A549 (cell line): Measurements from ENCODE around the gene CEP192. TPM values are rescaled to one million over a fixed set of nuclear protein-coding genes. Genes with fewer than 3 reads are reported as not detected.

Experiments
- ATAC-seq, 2 experiments: fragments of 200-7000 bp in 1 of 2; fragments of >200 bp in 1 of 2; cut with Nextera tagmentation in 1 of 2; cut with Tn5 transposase in 1 of 2; 3 replicates each; pipeline versions ENCODE4 v1.8.0 to v1.9.1; 2018 to 2020; ENCODE audit warnings: mild to moderate bottlenecking in 1 of 2, moderate library complexity in 1 of 2
- CTCF ChIA-PET: fragments of 300-600 bp; sonication (Branson Sonifier 250); formaldehyde crosslinking; extraction: SDS; loops from one replicate; lab custom pipeline; 2021; ENCODE audit warnings: antibody characterized with exemption, inconsistent platforms; lab: Yijun Ruan, JAX
- POLR2A ChIA-PET: fragments of 350-600 bp; formaldehyde crosslinking; extraction: SDS; loops from one replicate; lab custom pipeline; 2021; ENCODE audit warnings: antibody characterized with exemption, inconsistent platforms; lab: Yijun Ruan, JAX
- DNase-seq, 2 experiments: peaks; one replicate each; pipeline versions ENCODE4 v3.0.0 to v3.0.0-alpha.2; 2011 to 2016; ENCODE audit warnings: low read depth in 1 of 2, low spot score in 1 of 2
- FAIRE-seq: peaks from 2 replicates; lab custom pipeline; 2011; peaks lifted over from hg19 to GRCh38; lab: Jason Lieb, UNC
- H3K27ac ChIP-seq, 2 experiments: fragments of >200 bp; sonication (Bioruptor Twin); formaldehyde crosslinking; 3 replicates each; pipeline ENCODE4 v1.5.1; 2016 to 2017
- H3K4me1 ChIP-seq: fragments of >200 bp; sonication (Bioruptor Twin); formaldehyde crosslinking; 3 replicates; pipeline ENCODE4 v1.6.1; 2016
- H3K4me2 ChIP-seq: fragments of >200 bp; sonication (Bioruptor Twin); formaldehyde crosslinking; 3 replicates; pipeline ENCODE4 v1.6.1; 2016
- H3K4me3 ChIP-seq: fragments of >200 bp; sonication (Bioruptor Twin); formaldehyde crosslinking; 3 replicates; pipeline ENCODE4 v1.5.1; 2016
- H3K9me3 ChIP-seq: fragments of >200 bp; sonication (Bioruptor Twin); formaldehyde crosslinking; 3 replicates; pipeline ENCODE4 v1.6.1; 2016
- CBX8 ChIP-seq: fragments of 200-600 bp; sonication (generic); IDR thresholded peaks from 2 replicates; pipeline ENCODE4 v1.6.1; 2016
- CEBPB ChIP-seq, 2 experiments: fragments of >200 bp in 1 of 2; sonication (Bioruptor Twin) in 1 of 2; formaldehyde crosslinking in 1 of 2; IDR thresholded peaks; 2 replicates each; pipeline ENCODE4 v1.6.1; 2012 to 2016
- CHD4 ChIP-seq: fragments of 200-600 bp; sonication (generic); IDR thresholded peaks from 2 replicates; pipeline ENCODE4 v1.6.1; 2016; ENCODE audit warnings: antibody characterized with exemption, mild to moderate bottlenecking, borderline replicate concordance
- CTCF ChIP-seq: fragments of >200 bp; sonication (Bioruptor Twin); formaldehyde crosslinking; IDR thresholded peaks from 3 replicates; pipeline ENCODE4 v1.5.1; 2016
- EHF ChIP-seq: fragments of 250-450 bp; sonication (Bioruptor Pico); IDR thresholded peaks from 2 replicates; pipeline ENCODE4 v1.5.0; 2020; ENCODE audit warnings: mild to moderate bottlenecking
- EHMT2 ChIP-seq: fragments of 200-600 bp; sonication (generic); IDR thresholded peaks from 2 replicates; pipeline ENCODE4 v1.6.1; 2016; ENCODE audit warnings: antibody characterized with exemption, low read depth, mild to moderate bottlenecking, moderate library complexity
- ESRRA ChIP-seq: fragments of 150-350 bp; IDR thresholded peaks from 2 replicates; pipeline ENCODE4 v1.6.1; 2014; ENCODE audit warnings: mild to moderate bottlenecking, low read length, borderline replicate concordance
- FOXS1 ChIP-seq: fragments of 250-450 bp; sonication (Bioruptor Pico); IDR thresholded peaks from 2 replicates; pipeline ENCODE4 v1.5.0; 2020; ENCODE audit warnings: mild to moderate bottlenecking, moderate library complexity
- JUN ChIP-seq, 2 experiments: fragments of >200 bp; sonication (Bioruptor Twin); formaldehyde crosslinking; IDR thresholded peaks; 2 replicates in 1 of 2; 3 replicates in 1 of 2; pipeline ENCODE4 v1.6.1; 2016 to 2017
- KDM1A ChIP-seq: fragments of 200-600 bp; sonication (generic); IDR thresholded peaks from 2 replicates; pipeline ENCODE4 v1.6.1; 2016; ENCODE audit warnings: low read depth, mild to moderate bottlenecking
- MYC ChIP-seq: IDR thresholded peaks from 2 replicates; pipeline ENCODE4 v1.6.1; 2012; ENCODE audit warnings: mild to moderate bottlenecking, inconsistent platforms, low read length, improper control_type of control experiment, borderline replicate concordance
- NR3C1 ChIP-seq: fragments of >200 bp; sonication (Bioruptor Twin); formaldehyde crosslinking; IDR thresholded peaks from 3 replicates; pipeline ENCODE4 v1.6.1; 2017
- POLR2A ChIP-seq: IDR thresholded peaks from 2 replicates; pipeline ENCODE4 v1.6.1; 2012; ENCODE audit warnings: mild to moderate bottlenecking, low read length
- RARB ChIP-seq: fragments of 250-450 bp; sonication (Bioruptor Pico); IDR thresholded peaks from 2 replicates; pipeline ENCODE4 v1.8.0; 2021; ENCODE audit warnings: mild to moderate bottlenecking, moderate library complexity
- REST ChIP-seq: fragments of 200-600 bp; sonication (generic); IDR thresholded peaks from 2 replicates; pipeline ENCODE4 v1.6.1; 2016; ENCODE audit warnings: antibody characterized with exemption, mild to moderate bottlenecking, moderate library complexity
- TP53 ChIP-seq: fragments of 250-450 bp; sonication (Bioruptor Pico); IDR thresholded peaks from 2 replicates; pipeline ENCODE4 v1.5.0; 2021; ENCODE audit warnings: mild to moderate bottlenecking, moderate library complexity
- ZC3H11A ChIP-seq: fragments of 450-650 bp; IDR thresholded peaks from 2 replicates; pipeline ENCODE4 v1.6.1; 2014; ENCODE audit warnings: antibody characterized with exemption, mild to moderate bottlenecking
- ZFP36 ChIP-seq: fragments of 450-650 bp; IDR thresholded peaks from 2 replicates; pipeline ENCODE4 v1.6.1; 2014; ENCODE audit warnings: borderline replicate concordance; ENCODE audit not compliant: partially characterized antibody
- WGBS: methylation state at CpG from one replicate; pipeline ENCODE4 v1.1.6; 2017; ENCODE audit errors: missing lambda C conversion rate; 5-methylcytosine and 5-hydroxymethylcytosine counted together
- polyA plus RNA-seq, 4 experiments: library from polyadenylated mRNA; depleted of rRNA in 3 of 4; stranded (reverse); fragments of >200 nt; fragmentation: RNase III in 1 of 4; extraction: RNeasy Plus Mini Kit Qiagen cat#74134 plus additional on column Dnase treatment in 1 of 4; gene quantifications; 2 replicates in 3 of 4; 3 replicates in 1 of 4; pipeline ENCODE4 v1.2.3, GENCODE V29; 2011 to 2017
- TF ChIP-seq, protein P1 (sequence below): fragments of 250-450 bp; sonication (Bioruptor Pico); IDR thresholded peaks from 2 replicates; pipeline ENCODE4 v1.5.0; 2020; ENCODE audit warnings: low read depth, mild to moderate bottlenecking, moderate library complexity
- TF ChIP-seq, protein P2 (sequence below): IDR thresholded peaks from 2 replicates; pipeline ENCODE4 v1.6.1; 2012; ENCODE audit warnings: low read depth, borderline replicate concordance
- TF ChIP-seq, protein P3 (sequence below): fragments of >200 bp; sonication (Bioruptor Twin); formaldehyde crosslinking; IDR thresholded peaks from 2 replicates; pipeline ENCODE4 v1.6.1; 2016
- TF ChIP-seq, protein P4 (sequence below): IDR thresholded peaks from 2 replicates; pipeline ENCODE4 v1.6.1; 2012

CEP192 gene
- polyA plus RNA-seq, 2 of the 4 experiments (the other 2 are of a cell fraction), result 8.9 to 21.1 TPM

DNA sequence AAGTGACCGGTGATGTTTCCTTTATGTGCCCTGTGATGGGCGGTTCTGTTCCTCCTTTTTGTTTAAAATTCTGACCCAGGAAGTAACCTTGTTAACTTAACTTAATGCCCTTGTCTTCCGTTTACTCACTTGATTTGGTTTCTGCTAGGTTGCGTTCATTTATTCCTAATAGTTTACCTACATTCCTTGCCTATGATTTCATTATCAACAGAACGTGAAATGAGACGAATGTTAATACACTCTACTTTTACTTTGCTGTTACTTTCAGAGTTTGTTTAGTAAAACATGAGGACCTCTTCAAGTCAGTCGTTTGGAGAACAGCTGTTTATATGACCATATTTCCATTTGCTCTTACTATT is 638 bp downstream of the CEP192 start:
- Histone ChIP-seq H3K4me2 (peak overlapping the region; percentile 80), H3K4me3 (peak overlapping the region; percentile 66), H3K27ac (peak overlapping the region; percentile 77 to 94), H3K4me1 (peaks cover 17% of the 10 kb centered on the region), H3K9me3 (no peaks in the 10 kb centered on the region)
- FAIRE-seq (no peak), DNase-seq (no peak), ATAC-seq (no peak)
- ChIA-PET POLR2A (interaction anchor here (1.5 kb wide), 2 partner anchors 22 to 108 kb away, joined by 6 to 19 read pairs; partner anchors contain the start of gene PTPN2), CTCF (no interaction called here)
- under 1% methylated on average over 7 of the region's 7 CpGs for WGBS
- TF ChIP-seq ZC3H11A (no peak), EHMT2 (no peak), JUN (IDR thresholded peaks at IDR 0.05) (no peak), ZFP36 (no peak), ESRRA (no peak), KDM1A (no peak), FOXS1 (CRISPR knock-in tag) (no peak), TP53 (CRISPR knock-in tag) (no peak), CHD4 (no peak)
- TF ChIP-seq, protein P1, sequence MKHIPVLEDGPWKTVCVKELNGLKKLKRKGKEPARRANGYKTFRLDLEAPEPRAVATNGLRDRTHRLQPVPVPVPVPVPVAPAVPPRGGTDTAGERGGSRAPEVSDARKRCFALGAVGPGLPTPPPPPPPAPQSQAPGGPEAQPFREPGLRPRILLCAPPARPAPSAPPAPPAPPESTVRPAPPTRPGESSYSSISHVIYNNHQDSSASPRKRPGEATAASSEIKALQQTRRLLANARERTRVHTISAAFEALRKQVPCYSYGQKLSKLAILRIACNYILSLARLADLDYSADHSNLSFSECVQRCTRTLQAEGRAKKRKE (CRISPR knock-in tag), result no peak
- TF ChIP-seq, protein P2, sequence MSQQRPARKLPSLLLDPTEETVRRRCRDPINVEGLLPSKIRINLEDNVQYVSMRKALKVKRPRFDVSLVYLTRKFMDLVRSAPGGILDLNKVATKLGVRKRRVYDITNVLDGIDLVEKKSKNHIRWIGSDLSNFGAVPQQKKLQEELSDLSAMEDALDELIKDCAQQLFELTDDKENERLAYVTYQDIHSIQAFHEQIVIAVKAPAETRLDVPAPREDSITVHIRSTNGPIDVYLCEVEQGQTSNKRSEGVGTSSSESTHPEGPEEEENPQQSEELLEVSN, result no peak

DNA sequence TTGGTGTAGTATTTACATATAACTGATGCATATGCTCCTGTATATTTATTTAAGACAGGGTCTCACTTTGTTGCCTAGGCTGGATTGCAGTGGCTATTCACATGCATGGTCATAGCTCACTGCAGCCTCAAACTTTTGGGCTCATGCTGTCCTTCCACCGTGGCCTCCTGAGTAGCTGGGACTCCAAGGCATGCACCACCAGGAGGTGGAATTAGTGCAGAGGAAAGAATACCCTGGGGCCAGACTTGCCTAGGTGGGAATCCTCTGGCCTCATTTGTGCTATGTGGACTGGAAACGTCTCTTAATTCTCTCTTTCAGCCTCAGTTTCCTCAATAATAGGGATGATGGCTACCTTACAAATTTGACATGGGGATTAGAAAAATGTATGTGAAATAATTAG is 2.3 kb downstream of the CEP192 start:
- FAIRE-seq, result no peak
- peaks cover 17% of the 10 kb centered on the region for H3K4me1 ChIP-seq
- ChIA-PET CTCF (no interaction called here), POLR2A (no interaction called here)
- no peak for DNase-seq
- no peak overlapping the region for H3K4me3 ChIP-seq
- ATAC-seq, result no peak
- H3K4me2 ChIP-seq, result peak overlapping the region; percentile 80; the same call in 2 of the 3 replicates
- H3K9me3 ChIP-seq, result no peaks in the 10 kb centered on the region
- TF ChIP-seq CEBPB (IDR thresholded peaks at IDR 0.05), result no peak
- no peak for TF ChIP-seq NR3C1
- no peak for TF ChIP-seq REST
- TF ChIP-seq EHF (CRISPR knock-in tag), result no peak
- TF ChIP-seq, protein P3, sequence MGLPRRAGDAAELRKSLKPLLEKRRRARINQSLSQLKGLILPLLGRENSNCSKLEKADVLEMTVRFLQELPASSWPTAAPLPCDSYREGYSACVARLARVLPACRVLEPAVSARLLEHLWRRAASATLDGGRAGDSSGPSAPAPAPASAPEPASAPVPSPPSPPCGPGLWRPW, result no peak
- TF ChIP-seq CTCF, result no peak
- TF ChIP-seq POLR2A, result no peak
- no peak for TF ChIP-seq RARB (CRISPR knock-in tag)
- TF ChIP-seq, protein P4, sequence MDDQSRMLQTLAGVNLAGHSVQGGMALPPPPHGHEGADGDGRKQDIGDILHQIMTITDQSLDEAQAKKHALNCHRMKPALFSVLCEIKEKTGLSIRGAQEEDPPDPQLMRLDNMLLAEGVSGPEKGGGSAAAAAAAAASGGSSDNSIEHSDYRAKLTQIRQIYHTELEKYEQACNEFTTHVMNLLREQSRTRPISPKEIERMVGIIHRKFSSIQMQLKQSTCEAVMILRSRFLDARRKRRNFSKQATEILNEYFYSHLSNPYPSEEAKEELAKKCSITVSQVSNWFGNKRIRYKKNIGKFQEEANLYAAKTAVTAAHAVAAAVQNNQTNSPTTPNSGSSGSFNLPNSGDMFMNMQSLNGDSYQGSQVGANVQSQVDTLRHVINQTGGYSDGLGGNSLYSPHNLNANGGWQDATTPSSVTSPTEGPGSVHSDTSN, result no peak
- TF ChIP-seq MYC, result no peak
- TF ChIP-seq CBX8, result no peak
- no peak overlapping the region for H3K27ac ChIP-seq
- 96% methylated on average over 1 of the region's 2 CpGs for WGBS
